Measurements from ENCODE around the gene TTLL13.

DNA sequence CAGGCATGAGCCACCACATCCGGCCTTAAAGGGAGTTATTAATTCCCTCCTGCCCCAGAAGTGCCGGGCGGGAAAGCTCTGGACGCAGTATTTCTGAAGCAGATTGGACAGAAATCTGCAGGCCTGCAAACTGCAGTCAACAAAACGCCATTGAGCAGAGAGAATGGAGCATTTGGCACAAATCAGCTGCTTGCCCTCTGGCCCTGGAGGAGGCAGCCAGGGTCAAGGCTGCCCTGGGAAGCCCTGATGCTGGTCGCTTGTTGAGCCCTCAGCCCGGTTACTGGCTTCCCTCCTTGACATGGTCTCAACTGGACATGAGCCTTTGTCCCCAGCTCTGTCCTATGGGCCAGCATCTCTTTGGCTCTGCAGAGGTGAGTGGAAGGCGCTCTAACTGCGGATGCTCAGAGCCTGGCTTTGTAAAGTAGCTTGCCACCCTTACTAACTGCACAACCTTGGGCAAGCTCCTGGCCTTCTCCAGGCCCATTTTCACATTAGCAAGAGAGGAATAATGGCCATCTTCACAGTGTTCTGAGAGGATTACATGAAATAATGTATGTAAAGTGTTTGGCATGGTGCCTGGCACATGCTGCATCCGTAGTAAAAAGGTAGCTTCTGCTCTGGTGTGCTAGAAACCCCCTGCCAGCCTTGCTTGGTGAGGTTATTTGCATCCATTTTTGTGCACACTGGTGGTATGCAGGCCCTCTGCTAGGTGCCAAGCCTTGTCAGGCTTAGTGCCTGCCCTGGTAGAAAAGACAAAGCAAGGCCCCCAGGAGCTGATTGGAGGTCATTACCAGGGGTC is 44.1 kb upstream of the TTLL13 start:
- TF ChIP-seq, protein P1, sequence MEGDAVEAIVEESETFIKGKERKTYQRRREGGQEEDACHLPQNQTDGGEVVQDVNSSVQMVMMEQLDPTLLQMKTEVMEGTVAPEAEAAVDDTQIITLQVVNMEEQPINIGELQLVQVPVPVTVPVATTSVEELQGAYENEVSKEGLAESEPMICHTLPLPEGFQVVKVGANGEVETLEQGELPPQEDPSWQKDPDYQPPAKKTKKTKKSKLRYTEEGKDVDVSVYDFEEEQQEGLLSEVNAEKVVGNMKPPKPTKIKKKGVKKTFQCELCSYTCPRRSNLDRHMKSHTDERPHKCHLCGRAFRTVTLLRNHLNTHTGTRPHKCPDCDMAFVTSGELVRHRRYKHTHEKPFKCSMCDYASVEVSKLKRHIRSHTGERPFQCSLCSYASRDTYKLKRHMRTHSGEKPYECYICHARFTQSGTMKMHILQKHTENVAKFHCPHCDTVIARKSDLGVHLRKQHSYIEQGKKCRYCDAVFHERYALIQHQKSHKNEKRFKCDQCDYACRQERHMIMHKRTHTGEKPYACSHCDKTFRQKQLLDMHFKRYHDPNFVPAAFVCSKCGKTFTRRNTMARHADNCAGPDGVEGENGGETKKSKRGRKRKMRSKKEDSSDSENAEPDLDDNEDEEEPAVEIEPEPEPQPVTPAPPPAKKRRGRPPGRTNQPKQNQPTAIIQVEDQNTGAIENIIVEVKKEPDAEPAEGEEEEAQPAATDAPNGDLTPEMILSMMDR (IDR thresholded peaks at IDR 0.05) = no peak
- no peak for TF ChIP-seq POLR2A (IDR thresholded peaks at IDR 0.05)
